GM21737 (cell line): ENCODE measurements around the gene TREM2.
"Not testable (repeated sequence)": the region's sequence is repeated elsewhere in the genome, so short reads cannot be mapped to it uniquely, and the experiment has no call there.

Experiments used
- ATAC-seq: cut with Tn5 transposase; IDR thresholded peaks from one replicate; pipeline ENCODE4 v1.9.1; 2021; ENCODE audit warnings: mild to moderate bottlenecking, moderate library complexity; ENCODE audit not compliant: unreplicated experiment

Gene TREM2

DNA sequence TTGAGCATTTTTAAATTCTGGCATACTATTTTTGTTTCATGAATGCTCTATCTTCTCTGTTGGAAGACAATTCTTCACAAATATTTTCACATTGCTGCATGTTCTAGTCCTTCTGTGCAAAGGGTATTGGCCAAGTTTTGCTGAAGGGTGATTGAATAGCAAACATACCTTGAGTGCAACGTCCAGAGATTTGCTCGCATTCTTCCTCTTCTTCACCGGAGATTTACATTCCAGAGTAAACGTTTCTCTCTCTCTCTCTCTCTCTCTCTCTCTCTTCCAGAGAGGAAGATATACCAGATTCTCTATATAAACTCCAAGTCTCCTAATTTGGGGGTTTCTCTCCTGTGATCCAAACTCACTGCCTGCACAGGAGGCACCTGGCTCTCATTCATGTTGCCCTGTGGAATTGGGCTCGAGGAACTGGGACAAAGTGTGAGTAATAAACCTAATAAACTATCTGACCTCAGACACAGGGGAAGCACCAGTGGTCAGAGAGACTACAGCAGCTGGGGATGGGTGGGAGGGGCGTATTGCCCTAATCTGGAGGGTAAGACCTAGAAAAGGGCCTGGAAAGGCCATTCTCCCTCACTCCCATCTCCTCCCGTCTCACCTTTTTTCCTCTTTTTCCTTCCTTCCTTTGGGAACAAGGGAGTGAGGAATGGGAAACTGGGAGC is 7.6 kb downstream of the TREM2 start:
- no peak for ATAC-seq

DNA sequence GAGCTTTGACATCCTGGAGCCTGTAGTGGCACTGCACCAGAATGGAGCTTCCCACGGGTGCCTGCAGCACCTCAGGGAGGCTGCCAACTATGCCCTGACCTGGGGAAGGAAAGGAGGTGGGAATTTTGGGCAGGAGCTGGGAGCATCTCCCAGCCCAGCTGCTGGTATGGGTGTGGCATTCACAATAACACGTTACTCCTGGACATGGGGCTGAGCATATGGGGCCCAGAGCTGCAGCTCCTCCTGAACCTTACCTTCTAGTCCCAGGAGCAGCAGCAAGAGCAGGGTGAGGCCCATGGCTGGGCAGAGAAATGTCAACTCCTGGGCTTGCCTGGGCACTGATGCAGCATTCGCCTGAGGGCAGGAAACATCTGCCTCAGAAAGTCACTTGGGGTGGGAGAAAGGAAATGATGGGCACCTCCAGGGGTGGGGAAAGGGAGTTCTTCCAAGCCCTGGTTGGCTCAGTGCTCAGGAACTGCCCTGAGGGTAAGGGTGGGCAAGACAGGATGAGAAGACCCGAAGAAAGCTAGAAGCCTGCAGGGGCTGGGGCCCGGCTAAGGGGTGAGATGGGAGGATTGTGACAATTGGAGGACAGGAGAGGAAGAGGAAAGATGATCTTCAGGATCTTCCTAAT is 8.8 kb downstream of the TREM2 start, which contains the start of gene TREML1:
Gene TREML1 (minus strand): TSS at position 356 of the 634 bp plus-strand sequence. CDS start 59 bp downstream, at position 297.
- ATAC-seq = no peak

DNA sequence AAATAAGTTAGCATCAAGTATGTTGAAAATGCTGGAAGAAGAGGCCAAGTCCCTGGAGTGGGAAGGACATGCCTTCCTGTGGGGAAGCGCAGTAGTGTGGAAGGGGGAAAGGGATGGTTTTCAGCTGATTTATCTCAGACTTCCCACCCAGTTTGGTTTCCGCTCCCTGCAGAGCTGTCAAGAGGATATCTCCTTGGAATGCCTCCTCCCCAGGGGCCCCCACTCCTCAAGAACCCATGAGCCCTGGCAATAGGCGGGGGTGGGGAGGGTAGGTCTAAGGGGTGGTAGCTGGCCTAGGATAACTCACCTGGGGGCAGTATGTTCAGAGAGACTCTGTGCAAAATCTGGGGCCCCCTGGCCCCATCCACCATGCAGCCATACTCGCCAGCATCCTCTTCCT is 9.5 kb downstream of the TREM2 start:
- ATAC-seq = no peak

DNA sequence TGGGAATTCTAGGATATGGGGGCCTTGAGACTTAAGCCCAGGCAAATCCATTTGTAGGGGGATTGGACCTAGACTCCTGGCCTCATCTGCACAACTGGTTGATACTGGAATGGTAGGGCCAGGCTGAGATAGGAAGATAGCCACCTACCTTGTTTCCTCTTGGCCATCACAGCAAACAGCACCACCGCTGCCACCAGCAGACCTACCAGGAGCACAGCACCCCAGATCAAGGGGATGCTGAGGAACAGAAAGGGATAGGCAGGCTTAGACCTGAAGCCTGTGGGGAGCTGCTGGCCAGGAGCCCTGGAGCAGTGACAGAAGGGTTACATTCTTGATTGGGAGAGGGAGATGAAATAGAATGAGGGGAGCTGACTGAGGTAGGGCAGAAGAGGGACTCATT is 12.2 kb downstream of the TREM2 start:
- no peak for ATAC-seq

DNA sequence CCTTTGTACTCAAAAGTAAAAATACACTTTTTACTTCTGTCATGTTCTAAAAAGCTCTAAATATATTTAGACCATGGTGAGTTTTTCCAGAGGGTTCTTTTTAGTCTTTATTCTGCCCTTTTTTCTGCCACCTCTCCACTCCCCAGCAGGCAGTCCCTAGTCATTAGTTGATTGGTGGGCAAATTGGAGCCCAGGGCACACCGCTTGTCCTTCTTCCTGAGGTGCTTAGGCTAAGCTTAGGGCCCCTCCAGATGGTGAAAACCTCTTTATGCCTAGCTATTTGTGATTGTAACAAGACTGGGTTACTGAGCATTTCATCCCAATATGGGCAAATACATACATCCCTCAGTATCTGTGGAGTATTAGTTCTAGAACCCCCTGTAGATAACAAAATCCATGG is 15.0 kb downstream of the TREM2 start:
- ATAC-seq = no peak

DNA sequence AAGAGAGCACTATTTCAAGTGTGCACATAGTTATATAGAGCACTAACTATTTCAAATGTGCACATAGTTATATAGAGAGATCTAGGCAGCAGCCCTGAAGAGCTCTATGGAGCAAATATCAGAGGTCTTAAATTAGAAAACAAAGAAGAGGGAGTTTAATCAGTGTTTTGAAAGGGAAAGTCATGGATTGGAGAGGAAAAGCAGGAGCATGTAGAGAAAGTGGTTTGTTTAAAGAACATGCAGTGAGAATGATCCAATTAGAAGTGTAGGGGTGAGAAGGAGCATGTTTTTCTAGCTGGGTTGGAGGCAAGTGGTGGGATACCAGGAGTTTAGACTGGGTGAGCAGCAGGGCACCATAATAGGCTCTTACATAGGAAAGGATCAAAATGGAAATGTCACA is 26.0 kb downstream of the TREM2 start:
- no peak for ATAC-seq

DNA sequence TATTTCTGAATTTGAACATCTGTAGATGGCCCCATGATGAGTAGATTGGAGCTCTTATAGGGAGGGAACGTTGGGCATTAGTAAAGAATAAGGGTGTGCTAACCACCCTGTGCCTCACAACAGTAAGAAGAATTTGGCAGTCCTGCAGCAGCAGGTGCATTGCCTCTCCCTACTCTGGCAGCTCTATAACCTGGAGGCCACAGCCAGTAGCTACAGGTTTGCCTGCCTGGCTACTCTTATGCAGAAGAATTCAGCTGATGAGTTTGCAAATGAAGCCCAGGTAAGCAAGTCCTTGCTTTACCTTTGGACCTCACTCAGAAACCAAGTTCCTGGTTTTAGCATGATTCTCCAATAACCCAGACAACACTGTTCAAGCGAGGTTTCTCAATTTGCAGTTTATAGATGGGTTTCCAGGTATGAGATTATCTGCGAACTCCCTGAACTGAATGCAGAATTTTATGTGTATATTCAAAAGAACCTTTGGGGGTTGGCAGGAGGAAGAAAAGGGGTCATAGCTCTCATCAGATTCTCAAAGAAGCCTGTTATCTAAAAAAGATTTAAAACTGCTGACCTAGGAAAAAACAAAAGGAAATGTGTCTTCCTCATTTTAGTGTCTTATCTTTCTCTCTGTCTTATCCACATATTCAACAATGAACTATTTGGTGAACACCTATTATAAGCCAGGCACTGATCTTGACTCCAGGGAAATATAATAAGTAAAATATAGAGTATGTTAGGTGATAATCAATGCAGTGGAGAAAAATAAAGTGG is 27.7 kb downstream of the TREM2 start:
- no peak for ATAC-seq

DNA sequence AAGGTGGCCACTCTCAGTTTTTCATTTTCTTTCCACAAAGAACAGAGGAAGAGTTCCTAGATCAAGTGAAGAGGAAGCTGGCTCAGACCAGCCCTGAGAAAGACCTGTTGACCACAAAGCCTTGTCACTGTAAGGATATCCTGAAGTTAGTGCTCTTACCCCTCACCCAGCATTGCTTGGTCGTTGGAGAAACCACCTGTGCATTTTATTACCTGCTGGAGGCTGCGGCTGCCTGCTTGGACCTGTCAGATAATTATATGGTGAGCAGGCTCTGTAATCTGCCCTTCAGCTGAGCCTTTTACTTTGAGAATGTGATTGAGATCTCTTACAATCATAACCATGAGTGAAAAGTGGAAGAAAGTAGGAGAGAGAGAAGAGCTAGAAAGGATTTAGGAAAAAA is 30.7 kb downstream of the TREM2 start:
- ATAC-seq = no peak

DNA sequence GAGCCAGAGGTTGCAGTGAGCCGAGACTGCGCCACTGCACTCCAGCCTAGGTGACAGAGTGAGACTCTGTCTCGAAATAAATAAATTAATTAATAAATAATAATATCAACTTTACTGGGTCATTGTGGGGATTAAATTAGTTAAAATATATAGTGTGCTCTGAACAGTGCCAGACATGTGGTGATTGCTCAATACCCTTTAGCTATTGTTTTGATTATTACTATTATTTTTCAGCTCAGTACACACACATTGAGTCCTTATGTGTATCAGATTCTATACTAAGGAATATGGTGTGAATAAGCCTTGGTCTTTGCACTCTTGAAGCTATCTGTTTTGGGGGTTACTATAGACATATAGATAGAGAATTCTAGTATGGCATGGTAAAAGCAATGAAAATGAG is 37.6 kb downstream of the TREM2 start:
- ATAC-seq = no peak

DNA sequence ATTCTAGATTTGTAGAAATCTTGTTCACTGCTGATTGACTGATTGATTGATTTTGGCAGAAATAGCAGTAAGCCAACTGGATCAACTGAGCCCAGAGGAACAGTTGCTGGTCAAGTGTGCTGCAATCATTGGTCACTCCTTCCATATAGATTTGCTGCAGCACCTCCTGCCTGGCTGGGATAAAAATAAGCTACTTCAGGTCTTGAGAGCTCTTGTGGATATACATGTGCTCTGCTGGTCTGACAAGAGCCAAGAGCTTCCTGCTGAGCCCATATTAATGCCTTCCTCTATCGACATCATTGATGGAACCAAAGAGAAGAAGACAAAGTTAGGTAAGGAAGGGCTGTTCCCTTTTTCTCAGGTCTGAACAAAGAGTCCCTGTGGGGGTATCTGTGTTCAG is 40.0 kb downstream of the TREM2 start:
- no peak for ATAC-seq

DNA sequence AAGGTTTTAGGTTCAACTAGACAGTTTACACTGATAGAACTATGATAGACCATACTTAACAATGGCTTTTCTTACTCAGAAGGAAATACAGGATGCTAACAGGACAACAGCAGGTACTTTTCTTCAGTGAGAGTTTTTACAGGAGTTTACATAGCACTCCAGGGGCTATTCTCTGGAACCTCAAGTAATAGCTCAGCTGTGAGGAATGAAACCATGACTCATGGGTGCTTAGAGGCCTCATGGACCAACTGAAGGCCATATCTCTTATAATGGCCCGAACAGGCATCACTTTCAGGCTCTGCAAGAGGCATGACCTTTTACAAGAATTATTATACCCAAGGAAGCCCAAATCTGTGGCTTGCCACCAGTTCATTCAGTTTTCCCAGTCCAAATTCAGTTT is 40.5 kb downstream of the TREM2 start:
- no peak for ATAC-seq

DNA sequence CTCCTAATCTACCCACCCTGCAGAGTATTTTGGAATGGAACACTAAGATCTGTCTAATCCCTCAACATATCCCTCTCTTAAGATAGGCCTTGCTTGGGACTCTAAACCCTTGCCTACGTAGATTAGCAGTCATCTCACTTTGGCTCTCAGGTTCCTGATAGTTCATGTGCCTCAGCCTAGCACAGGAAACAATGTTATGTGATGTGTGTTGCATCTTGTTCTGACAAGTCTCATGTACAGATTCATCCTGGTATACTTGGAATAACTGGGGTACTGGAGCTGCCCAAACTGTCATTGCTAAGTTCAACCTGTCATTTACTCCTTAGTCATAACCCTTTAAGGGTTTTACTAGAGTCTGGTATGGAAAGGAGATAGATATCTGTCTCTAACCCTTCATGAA is 42.9 kb downstream of the TREM2 start:
- no peak for ATAC-seq

DNA sequence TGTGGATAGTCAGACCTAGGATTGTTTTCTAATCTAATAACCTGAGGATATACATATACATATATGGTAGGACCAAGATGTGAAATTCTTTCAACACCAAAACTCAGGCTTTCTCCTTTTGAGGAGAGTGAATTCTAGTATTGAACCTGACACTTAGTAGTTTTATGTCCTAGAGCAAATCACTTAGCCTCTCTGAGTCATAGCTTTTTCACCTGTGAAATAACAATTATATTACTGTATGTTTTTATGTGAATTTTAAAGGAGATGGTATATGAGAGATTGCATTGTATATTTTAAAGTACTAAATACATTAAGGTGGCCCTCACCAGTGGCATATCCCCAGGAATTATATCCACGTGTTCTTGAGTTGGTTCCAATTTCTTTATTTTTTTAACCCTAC is 43.4 kb downstream of the TREM2 start:
- ATAC-seq = no peak

DNA sequence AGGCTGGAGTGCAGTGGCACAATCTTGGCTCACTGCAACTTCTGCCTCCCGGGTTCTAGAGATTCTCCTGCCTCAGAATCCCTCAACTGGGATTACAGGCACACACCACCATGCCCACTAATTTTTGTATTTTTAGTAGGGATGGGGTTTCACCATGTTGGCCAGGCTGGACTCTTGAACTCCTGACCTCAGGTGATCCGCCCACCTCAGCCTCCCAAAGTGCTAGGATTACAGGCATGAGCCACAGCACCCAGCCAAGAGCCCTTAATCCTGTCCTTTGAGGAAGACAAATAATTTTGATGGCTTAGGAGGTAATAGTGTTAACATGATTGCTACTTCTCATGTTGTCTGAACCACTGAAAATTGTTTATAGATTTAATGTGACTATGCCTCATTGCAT is 47.9 kb downstream of the TREM2 start:
- not testable (repeated sequence) for ATAC-seq

DNA sequence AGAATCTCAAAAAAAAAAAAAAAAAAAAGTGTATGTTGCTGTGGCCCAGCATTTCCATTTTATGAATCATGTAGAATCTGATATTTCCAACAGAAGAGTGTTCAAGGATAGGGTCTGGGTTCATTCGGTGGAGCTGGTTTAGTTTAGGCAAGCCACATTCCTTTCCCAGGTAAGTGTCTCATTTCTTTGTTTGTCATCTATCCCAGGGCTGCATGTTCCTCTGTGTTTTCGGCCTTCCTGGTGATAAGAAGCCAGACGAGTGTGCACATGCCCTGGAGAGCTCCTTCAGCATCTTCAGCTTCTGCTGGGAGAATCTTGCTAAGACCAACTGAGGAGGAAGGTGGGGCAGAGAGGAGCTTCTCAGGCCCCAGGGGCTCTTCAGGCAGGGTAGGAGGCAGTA is 51.9 kb downstream of the TREM2 start:
- no peak for ATAC-seq
